MM.1S (cell line): ENCODE results near the gene TMPRSS3.

Experiments used
- DNase-seq: peaks from one replicate; pipeline ENCODE4 v3.0.0-alpha.2; 2015
- H2AFZ ChIP-seq: fragments of 300-600 bp; sonication (generic); 2 replicates; pipeline ENCODE4 v1.6.0; 2016; ENCODE audit warnings: antibody characterized with exemption, low read length
- H3F3A ChIP-seq: fragments of 300-600 bp; sonication (generic); 2 replicates; pipeline ENCODE4 v1.6.1; 2016; ENCODE audit warnings: mild to moderate bottlenecking, antibody characterized with exemption, low read length, moderate library complexity, mixed read lengths; ENCODE audit not compliant: insufficient read depth
- H3K27ac ChIP-seq: fragments of 300-600 bp; sonication (generic); 2 replicates; pipeline ENCODE4 v1.5.1; 2016; ENCODE audit warnings: mild to moderate bottlenecking, low read length
- H3K27me3 ChIP-seq: fragments of 300-600 bp; sonication (generic); replicated peaks from 2 replicates; pipeline ENCODE4 v1.6.0; 2016; ENCODE audit warnings: low read length; ENCODE audit not compliant: insufficient read depth
- H3K36me3 ChIP-seq: fragments of 300-600 bp; sonication (generic); replicated peaks from 2 replicates; pipeline ENCODE4 v1.6.1; 2016; ENCODE audit warnings: mild to moderate bottlenecking, low read length, mixed read lengths; ENCODE audit not compliant: insufficient read depth
- H3K4me1 ChIP-seq: fragments of 300-600 bp; sonication (generic); 2 replicates; pipeline ENCODE4 v1.6.1; 2016; ENCODE audit warnings: low read length, mixed read lengths
- H3K4me2 ChIP-seq: fragments of 300-600 bp; sonication (generic); 2 replicates; pipeline ENCODE4 v1.6.0; 2016; ENCODE audit warnings: low read depth, low read length
- H3K4me3 ChIP-seq: fragments of 300-600 bp; sonication (generic); 2 replicates; pipeline ENCODE4 v1.5.1; 2016; ENCODE audit warnings: low read length, mixed read lengths
- H3K79me2 ChIP-seq: fragments of 300-600 bp; sonication (generic); 2 replicates; pipeline ENCODE4 v1.6.1; 2016; ENCODE audit warnings: mixed run types, low read length, mixed read lengths
- H3K9ac ChIP-seq: fragments of 300-600 bp; sonication (generic); 2 replicates; pipeline ENCODE4 v1.6.1; 2016; ENCODE audit warnings: low read length, mixed read lengths
- H3K9me2 ChIP-seq: fragments of 300-600 bp; sonication (generic); replicated peaks from 2 replicates; pipeline ENCODE4 v1.6.1; 2016; ENCODE audit warnings: mild to moderate bottlenecking, low read length, mixed read lengths; ENCODE audit not compliant: insufficient read depth
- H3K9me3 ChIP-seq: fragments of 300-600 bp; sonication (generic); replicated peaks from 2 replicates; pipeline ENCODE4 v1.6.1; 2016; ENCODE audit warnings: mild to moderate bottlenecking, low read length, mixed read lengths; ENCODE audit not compliant: insufficient read depth
- H4K20me1 ChIP-seq: fragments of 300-600 bp; sonication (generic); 2 replicates; pipeline ENCODE4 v1.6.1; 2016; ENCODE audit warnings: mild to moderate bottlenecking, low read length, moderate library complexity, mixed read lengths; ENCODE audit not compliant: insufficient read depth
- CTCF ChIP-seq: fragments of 300-600 bp; sonication (generic); IDR thresholded peaks from 2 replicates; pipeline ENCODE4 v1.5.1; 2016; ENCODE audit warnings: antibody characterized with exemption, low read length, mixed read lengths
- EZH2 ChIP-seq: fragments of 300-600 bp; sonication (generic); optimal IDR thresholded peaks from 2 replicates; pipeline ENCODE3; 2017; ENCODE audit warnings: low read depth, mild to moderate bottlenecking, antibody characterized with exemption, low read length, mixed read lengths
- EZH2phosphoT487 ChIP-seq: fragments of 300-600 bp; sonication (generic); IDR thresholded peaks from 2 replicates; pipeline ENCODE4 v1.6.1; 2018; ENCODE audit warnings: antibody characterized with exemption, low read length

TMPRSS3 gene

DNA sequence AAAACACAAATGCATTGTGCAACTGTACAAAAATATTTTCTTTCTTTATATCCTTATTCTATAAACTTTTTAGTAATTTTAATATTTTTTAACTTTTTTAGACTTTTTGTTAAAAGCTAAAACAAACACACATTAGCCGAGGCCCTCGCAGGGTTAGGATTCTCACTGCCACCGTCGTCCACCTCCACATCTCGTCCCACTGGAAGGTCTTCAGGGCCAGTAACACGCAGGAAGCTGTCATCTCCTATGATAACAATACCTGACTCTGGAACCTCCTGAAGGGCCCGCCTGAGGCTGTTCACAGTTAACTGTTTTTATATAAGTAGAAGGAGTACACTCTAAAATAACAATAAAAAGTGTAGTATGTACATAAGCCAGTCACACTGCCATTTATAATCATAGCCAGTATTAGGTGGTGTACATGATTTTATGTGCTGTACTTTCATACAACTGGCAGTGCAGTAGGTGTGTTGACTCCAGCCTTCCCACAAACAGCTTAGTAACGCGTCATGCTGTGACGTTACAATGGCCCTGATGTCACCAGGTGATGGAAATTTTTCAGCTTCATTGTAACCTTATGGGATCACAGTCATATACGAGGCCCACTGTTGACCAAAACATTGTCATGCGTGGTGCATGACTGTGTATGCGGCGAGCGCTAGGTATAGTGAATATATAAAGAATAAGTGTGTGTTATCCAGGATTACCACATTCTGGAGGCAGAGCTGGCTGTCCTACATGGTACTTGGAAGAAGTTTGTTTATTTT lies 53.9 kb downstream of the TMPRSS3 start:
- Histone ChIP-seq H3K9me3 (no peaks in the 10 kb centered on the region), H3K4me3 (no peak overlapping the region), H3F3A (no peaks in the 10 kb centered on the region), H3K4me2 (no peak overlapping the region), H3K79me2 (no peaks in the 10 kb centered on the region), H3K9me2 (no peaks in the 10 kb centered on the region), H4K20me1 (no peaks in the 10 kb centered on the region), H3K4me1 (no peaks in the 10 kb centered on the region), H3K36me3 (no peaks in the 10 kb centered on the region), H3K27me3 (peaks cover 83% of the 10 kb centered on the region), H3K9ac (no peak overlapping the region), H3K27ac (no peak overlapping the region), H2AFZ (no peak overlapping the region)
- no peak for DNase-seq
- TF ChIP-seq EZH2phosphoT487 (no peak), CTCF (no peak), EZH2 (no peak)

DNA sequence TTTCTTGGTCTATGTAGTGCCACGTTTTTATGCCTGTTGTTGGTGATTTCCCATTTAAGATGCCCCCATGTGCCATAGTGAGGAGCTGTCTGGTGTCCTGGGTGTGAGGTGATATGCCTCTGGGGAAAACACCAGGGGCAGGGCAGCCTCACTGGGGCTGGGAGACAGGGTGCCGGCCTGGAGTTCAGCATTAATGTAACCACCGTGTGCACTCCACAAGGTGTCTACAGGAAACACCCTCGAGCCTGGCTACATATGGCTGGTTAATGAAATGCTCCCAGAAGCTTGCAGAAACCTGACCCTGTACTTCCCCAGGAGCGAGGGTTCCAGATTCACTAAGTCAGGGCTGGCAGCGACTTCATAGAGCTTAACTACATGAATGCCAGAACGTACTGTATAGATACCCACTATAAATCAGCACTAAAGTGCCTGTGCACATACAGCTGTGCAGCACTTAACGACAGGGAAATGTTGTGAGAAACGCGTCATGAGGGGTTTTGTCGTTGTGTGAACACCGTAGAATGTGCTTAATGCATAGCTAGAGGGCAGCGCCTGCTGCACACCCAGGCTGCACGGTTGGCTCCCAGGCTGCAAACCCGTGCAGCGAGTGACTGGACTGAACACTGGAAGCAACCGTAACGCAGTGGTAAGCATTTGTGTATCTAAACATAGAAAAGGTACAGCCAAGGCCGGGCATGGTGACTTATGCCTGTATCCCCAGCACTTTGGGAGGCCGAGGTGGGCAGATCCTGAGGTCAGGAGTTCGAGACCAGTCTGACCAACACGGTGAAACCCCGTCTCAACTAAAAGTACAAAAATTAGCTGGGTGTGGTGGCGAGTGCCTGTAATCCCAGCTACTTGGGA lies 55.4 kb downstream of the TMPRSS3 start:
- H3K36me3 ChIP-seq, result no peaks in the 10 kb centered on the region
- no peaks in the 10 kb centered on the region for H3K79me2 ChIP-seq
- H2AFZ ChIP-seq, result no peak overlapping the region
- no peaks in the 10 kb centered on the region for H3F3A ChIP-seq
- no peaks in the 10 kb centered on the region for H3K4me1 ChIP-seq
- H3K27me3 ChIP-seq, result peaks cover 83% of the 10 kb centered on the region
- H4K20me1 ChIP-seq, result no peaks in the 10 kb centered on the region
- no peak overlapping the region for H3K9ac ChIP-seq
- no peaks in the 10 kb centered on the region for H3K9me3 ChIP-seq
- H3K4me3 ChIP-seq, result no peak overlapping the region
- TF ChIP-seq EZH2, result no peak
- no peak for TF ChIP-seq EZH2phosphoT487
- no peak for TF ChIP-seq CTCF
- no peaks in the 10 kb centered on the region for H3K9me2 ChIP-seq
- DNase-seq, result no peak
- no peak overlapping the region for H3K4me2 ChIP-seq
- no peak overlapping the region for H3K27ac ChIP-seq

DNA sequence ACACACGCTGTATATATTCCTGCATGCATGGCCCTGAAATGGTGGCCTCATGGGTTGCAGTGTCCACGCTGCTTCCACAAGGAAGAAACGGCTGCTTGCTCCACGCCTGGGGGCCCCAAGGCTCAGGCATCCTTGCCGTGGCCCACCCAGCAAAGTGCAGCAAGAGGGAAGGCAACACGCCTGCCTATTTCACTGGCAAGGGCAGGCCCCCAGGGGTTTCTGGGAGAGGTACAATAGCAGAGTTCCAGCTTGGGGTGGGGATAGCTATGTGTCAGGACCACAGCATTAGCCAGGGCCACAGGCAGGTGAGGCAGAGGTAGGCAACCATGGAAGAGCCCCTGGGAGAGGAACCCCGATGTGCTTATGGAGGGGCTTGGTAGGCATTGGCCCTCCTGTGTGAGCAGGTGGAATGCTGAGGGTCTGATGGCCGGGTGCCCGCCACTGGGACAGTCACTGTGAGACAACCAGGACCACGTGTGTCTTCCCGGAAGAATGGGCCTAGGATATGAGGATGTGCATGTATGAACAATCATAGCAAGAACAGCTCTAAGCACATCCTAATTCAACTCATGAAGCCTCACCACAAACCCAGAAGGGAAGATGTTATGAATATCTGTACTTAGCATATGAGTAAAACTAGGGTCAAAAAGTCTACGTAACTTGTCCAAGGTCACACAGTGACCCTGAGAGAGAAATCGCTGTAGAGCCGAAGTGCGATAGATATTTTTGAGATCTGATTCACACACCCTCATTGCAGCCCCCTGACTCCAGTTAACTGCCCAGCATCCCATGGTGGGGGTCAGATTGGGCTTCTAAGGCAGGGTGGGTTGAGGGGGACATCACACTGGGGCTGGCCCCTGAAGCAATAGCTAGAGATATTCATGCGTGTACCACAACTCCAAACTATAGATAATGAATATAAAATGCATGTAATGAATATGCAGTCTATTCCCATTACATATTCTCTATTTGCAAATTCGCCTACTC lies 56.8 kb downstream of the TMPRSS3 start:
- no peak overlapping the region for H3K4me2 ChIP-seq
- H3K27me3 ChIP-seq, result peaks cover 83% of the 10 kb centered on the region
- no peak overlapping the region for H3K9ac ChIP-seq
- no peaks in the 10 kb centered on the region for H3K79me2 ChIP-seq
- H2AFZ ChIP-seq, result no peak overlapping the region
- H3K9me2 ChIP-seq, result no peaks in the 10 kb centered on the region
- DNase-seq, result no peak
- no peaks in the 10 kb centered on the region for H3K9me3 ChIP-seq
- TF ChIP-seq EZH2phosphoT487, result no peak
- no peak for TF ChIP-seq CTCF
- TF ChIP-seq EZH2, result no peak
- H3F3A ChIP-seq, result no peaks in the 10 kb centered on the region
- no peaks in the 10 kb centered on the region for H3K36me3 ChIP-seq
- no peak overlapping the region for H3K4me3 ChIP-seq
- no peaks in the 10 kb centered on the region for H3K4me1 ChIP-seq
- H4K20me1 ChIP-seq, result no peaks in the 10 kb centered on the region
- no peak overlapping the region for H3K27ac ChIP-seq
